HCT116 (cell line): ENCODE measurements around the gene ATF2. TPM values are rescaled to one million over a fixed set of nuclear protein-coding genes. Genes with fewer than 3 reads are reported as not detected.

Experiments used
- ATAC-seq: fragments of 200-7000 bp; cut with Tn5 transposase; 2 replicates; pipeline ENCODE4 v1.9.1; 2020; ENCODE audit warnings: mild to moderate bottlenecking, moderate library complexity
- Bru-seq: library from RNA; stranded (reverse); fragments of 400-500 nt; gene quantifications from one replicate; lab custom pipeline; 2021; lab: Mats Ljungman, UMichigan
- BruChase-seq, 2 experiments: library from RNA; stranded (reverse); fragments of 400-500 nt; gene quantifications; one replicate each; lab custom pipeline; 2021; lab: Mats Ljungman, UMichigan
- BruUV-seq: library from RNA; stranded (reverse); fragments of 400-500 nt; replicated peaks from 2 replicates; lab custom pipeline; 2021; lab: Mats Ljungman, UMichigan
- CTCF ChIA-PET: fragments of 300-600 bp; sonication (Branson Sonifier 250); formaldehyde crosslinking; loops from one replicate; lab custom pipeline; 2021; ENCODE audit warnings: antibody characterized with exemption; lab: Charles Lee
- POLR2A ChIA-PET: fragments of 300-600, 350-600 bp; sonication (Branson Sonifier 250); formaldehyde crosslinking; loops from one replicate; lab custom pipeline; 2021; ENCODE audit warnings: antibody characterized with exemption; lab: Charles Lee
- RAD21 ChIA-PET, 2 experiments: fragments of 300-600 bp; sonication (Branson Sonifier 250); formaldehyde crosslinking; loops; one replicate each; lab custom pipeline; 2023; ENCODE audit warnings: low total read pairs in 2 of 2; ENCODE audit not compliant: uncharacterized antibody in 2 of 2, unreplicated experiment in 2 of 2, low non-redundant PET in 1 of 2; lab: Charles Lee
- DNase-seq: peaks from one replicate; pipeline ENCODE4 v3.0.0-alpha.2; 2010; ENCODE audit warnings: low read depth, low spot score
- H2AFZ ChIP-seq: fragments of 200-600 bp; shearing (Covaris generic), sonication (generic); 2 replicates; pipeline ENCODE4 v1.6.1; 2017; ENCODE audit warnings: low read depth, mixed run types, mixed read lengths, antibody characterized with exemption, low read length; ENCODE audit not compliant: poor library complexity, severe bottlenecking
- H3K27ac ChIP-seq: 2 replicates; pipeline ENCODE4 v1.5.1; 2012; ENCODE audit warnings: low read depth, low read length
- H3K27me3 ChIP-seq: fragments of 200-600 bp; sonication (generic); 2 replicates; pipeline ENCODE4 v1.6.1; 2016; ENCODE audit warnings: mixed run types, low read length, mixed read lengths; ENCODE audit not compliant: insufficient read depth
- H3K36me3 ChIP-seq, 2 experiments: fragments of 200-500 bp in 1 of 2; fragments of 200-600 bp in 1 of 2; sonication (Bioruptor generic) in 1 of 2; sonication (generic) in 1 of 2; 2 replicates each; pipeline versions ENCODE4 v1.5.1 to v1.6.1; 2014 to 2016; ENCODE audit warnings: low read length in 2 of 2, inconsistent platforms in 1 of 2, mixed read lengths in 1 of 2, mixed run types in 1 of 2; ENCODE audit not compliant: insufficient read depth in 2 of 2, control insufficient read depth in 1 of 2
- H3K4me1 ChIP-seq, 2 experiments: fragments of 200-600 bp in 1 of 2; sonication (generic) in 1 of 2; 2 replicates each; pipeline versions ENCODE4 v1.5.1 to v1.6.1; 2012 to 2017; ENCODE audit warnings: low read length in 2 of 2, inconsistent platforms in 1 of 2, mild to moderate bottlenecking in 1 of 2, mixed read lengths in 1 of 2, mixed run types in 1 of 2, moderate library complexity in 1 of 2; ENCODE audit not compliant: insufficient read depth in 2 of 2, control insufficient read depth in 1 of 2
- H3K4me2 ChIP-seq: fragments of 200-600 bp; sonication (generic); 2 replicates; pipeline ENCODE4 v1.6.1; 2017; ENCODE audit warnings: mixed run types, low read length, mixed read lengths
- H3K4me3 ChIP-seq, 2 experiments: fragments of 200-600 bp in 1 of 2; sonication (generic) in 1 of 2; replicated peaks in 1 of 2; 2 replicates each; pipeline ENCODE4 v1.5.1; 2011 to 2016; ENCODE audit warnings: low read length in 2 of 2, control low read depth in 1 of 2, low read depth in 1 of 2, mild to moderate bottlenecking in 1 of 2, mixed read lengths in 1 of 2, mixed run types in 1 of 2
- H3K79me2 ChIP-seq: fragments of 200-600 bp; sonication (generic); 2 replicates; pipeline ENCODE4 v1.6.1; 2017; ENCODE audit warnings: mild to moderate bottlenecking, mixed run types, low read length, moderate library complexity, mixed read lengths; ENCODE audit not compliant: insufficient read depth
- H3K9ac ChIP-seq: fragments of 200-600 bp; sonication (generic); 2 replicates; pipeline ENCODE4 v1.6.1; 2016; ENCODE audit warnings: low read length, mixed read lengths
- H3K9me2 ChIP-seq: fragments of 200-600 bp; sonication (generic), shearing (Covaris generic); 2 replicates; pipeline ENCODE4 v1.6.1; 2017; ENCODE audit warnings: mixed run types, mild to moderate bottlenecking, moderate library complexity; ENCODE audit not compliant: insufficient read depth
- H3K9me3 ChIP-seq, 2 experiments: fragments of 200-500 bp in 1 of 2; fragments of 200-600 bp in 1 of 2; sonication (Bioruptor generic) in 1 of 2; sonication (generic) in 1 of 2; 2 replicates each; pipeline ENCODE4 v1.6.1; 2014 to 2017; ENCODE audit warnings: low read length in 2 of 2, mixed read lengths in 2 of 2, inconsistent platforms in 1 of 2, low read depth in 1 of 2, mild to moderate bottlenecking in 1 of 2, mixed run types in 1 of 2, moderate library complexity in 1 of 2; ENCODE audit not compliant: control insufficient read depth in 1 of 2, insufficient read depth in 1 of 2
- H4K20me1 ChIP-seq: fragments of 200-600 bp; sonication (generic), shearing (Covaris generic); 2 replicates; pipeline ENCODE4 v1.6.1; 2017; ENCODE audit warnings: mixed run types, mild to moderate bottlenecking, moderate library complexity; ENCODE audit not compliant: insufficient read depth
- ATF3 ChIP-seq: IDR thresholded peaks from 2 replicates; pipeline ENCODE4 v1.6.1; 2012
- CTCF ChIP-seq, 3 experiments: fragments of 200-600 bp in 1 of 3; sonication (generic) in 1 of 3; IDR thresholded peaks in 2 of 3; conservative IDR thresholded peaks in 1 of 3; 2 replicates each; pipeline ENCODE4 v1.5.1; 2012 to 2017; ENCODE audit warnings: low read depth in 2 of 3, low read length in 2 of 3, antibody characterized with exemption in 1 of 3, borderline replicate concordance in 1 of 3, control low read depth in 1 of 3, mild to moderate bottlenecking in 1 of 3, mixed read lengths in 1 of 3, mixed run types in 1 of 3, moderate library complexity in 1 of 3; ENCODE audit not compliant: insufficient read depth in 1 of 3
- EGR1 ChIP-seq: IDR thresholded peaks from 2 replicates; pipeline ENCODE4 v1.6.1; 2012; ENCODE audit warnings: low read depth
- EZH2 ChIP-seq: fragments of 200-600 bp; sonication (generic); IDR thresholded peaks from 2 replicates; pipeline ENCODE4 v1.6.1; 2017; ENCODE audit warnings: antibody characterized with exemption, mixed run types
- EZH2phosphoT487 ChIP-seq: fragments of 200-600 bp; IDR thresholded peaks from 2 replicates; pipeline ENCODE4 v1.6.1; 2018; ENCODE audit warnings: antibody characterized with exemption, borderline replicate concordance
- FOSL1 ChIP-seq: IDR thresholded peaks from 2 replicates; pipeline ENCODE4 v1.6.1; 2012; ENCODE audit warnings: low read depth
- JUND ChIP-seq: IDR thresholded peaks from 2 replicates; pipeline ENCODE4 v1.6.1; 2012
- MAX ChIP-seq: IDR thresholded peaks from 2 replicates; pipeline ENCODE4 v1.6.1; 2012
- POLR2A ChIP-seq: IDR thresholded peaks from 2 replicates; pipeline ENCODE4 v1.7.0; 2011; ENCODE audit warnings: borderline replicate concordance; ENCODE audit not compliant: insufficient read depth, insufficient read length; ENCODE audit errors: extremely low read depth
- SIN3A ChIP-seq: IDR thresholded peaks from 2 replicates; pipeline ENCODE4 v1.6.1; 2012; ENCODE audit warnings: low read depth
- SRF ChIP-seq: IDR thresholded peaks from 2 replicates; pipeline ENCODE4 v1.6.1; 2012; ENCODE audit warnings: low read depth
- TCF7L2 ChIP-seq: IDR thresholded peaks from 2 replicates; pipeline ENCODE4 v1.7.0; 2011; ENCODE audit warnings: borderline replicate concordance, inconsistent platforms; ENCODE audit not compliant: insufficient read depth, insufficient read length; ENCODE audit errors: extremely low read depth
- YY1 ChIP-seq: IDR thresholded peaks from 2 replicates; pipeline ENCODE4 v1.6.1; 2011; ENCODE audit warnings: low read length, low read depth, moderate library complexity, mild to moderate bottlenecking; ENCODE audit not compliant: insufficient replicate concordance; ENCODE audit errors: extremely low read depth
- ZBTB33 ChIP-seq: IDR thresholded peaks from 2 replicates; pipeline ENCODE4 v1.6.1; 2011; ENCODE audit warnings: mild to moderate bottlenecking, low read length, moderate library complexity; ENCODE audit not compliant: insufficient replicate concordance; ENCODE audit errors: extremely low read depth
- ZFX ChIP-seq: fragments of 450-650 bp; IDR thresholded peaks from 2 replicates; pipeline ENCODE4 v1.6.1; 2017
- ZNF274 ChIP-seq: fragments of 200-500 bp; sonication (Bioruptor generic); IDR thresholded peaks from 2 replicates; pipeline ENCODE4 v1.6.1; 2014; ENCODE audit warnings: mild to moderate bottlenecking, low read depth, low read length, inconsistent platforms
- intact Hi-C: fragments of 100-400 bp; cut with micrococcal nuclease; formaldehyde crosslinking; loops from 2 replicates; pipeline ENCODE4 v1.10.0; 2022
- long read RNA-seq: library from polyadenylated mRNA; unstranded; transcript quantifications from one replicate; pipeline ENCODE4 v2.0.0, GENCODE V29; 2021; ENCODE audit not compliant: unreplicated experiment
- polyA plus RNA-seq: library from polyadenylated mRNA; unstranded; fragments of >200 nt; gene quantifications from 2 replicates; pipeline ENCODE4 v1.2.1, GENCODE V29; 2012; ENCODE audit warnings: missing spikeins
- total RNA-seq: library from RNA; stranded (reverse); gene quantifications from one replicate; pipeline ENCODE4 v1.2.1, GENCODE V29; 2021; ENCODE audit not compliant: unreplicated experiment

The ATF2 gene
- total RNA-seq (29.6 TPM), Bru-seq, nascent RNA (percentile 83 among the genes with signal in this experiment), BruChase-seq, experiment 1, labeled RNA remaining after a 6-hour chase (percentile 71 among the genes with signal in this experiment), BruChase-seq, experiment 2, labeled RNA remaining after a 2-hour chase (percentile 76 among the genes with signal in this experiment)
- 13.7 and 16.2 TPM in 2 replicates for polyA plus RNA-seq
- long read RNA-seq, full-length matches to known transcripts = 14 of 27 reads
- long read RNA-seq, partial matches to known transcripts = 3 of 27 reads
- long read RNA-seq, other reads (novel, unspliced or antisense) = 10 of 27 reads

GRCh38 chr2:175167792-175168563 lies at the start of gene ATF2:
Gene ATF2 (minus strand): TSS chr2:175168203. CDS start chr2:175136443, 31,760 bp downstream.
- H3K27ac ChIP-seq = peak within 1 kb of the TSS; percentile 81
- H3K36me3 ChIP-seq = no peaks in the 10 kb centered on the region
- BruUV-seq = TSS peak; percentile 71
- H3K4me1 ChIP-seq = peaks cover 0 to 12% of the 10 kb centered on the region in 2 experiments; a peak in 3 of 4 replicates
- intact Hi-C loops = no loop called here
- peak within 1 kb of the TSS; percentile 65 for H2AFZ ChIP-seq
- RAD21 ChIA-PET = no interaction called here
- ATAC-seq (peak; percentile 91), DNase-seq (peak; percentile 99)
- H3K9me2 ChIP-seq = no peaks in the 10 kb centered on the region
- H3K27me3 ChIP-seq = no peaks in the 10 kb centered on the region
- POLR2A ChIA-PET = interaction anchor here (0.8 to 1.3 kb wide), 4 partner anchors 9 to 19 kb away, joined by 3 to 8 read pairs (median 5); no protein-coding TSS in a partner anchor
- H3K4me2 ChIP-seq = peak within 1 kb of the TSS; percentile 69
- peak within 1 kb of the TSS; percentile 99 for H3K4me3 ChIP-seq
- peak within 1 kb of the TSS; percentile 77 for H3K9ac ChIP-seq
- no peaks in the 10 kb centered on the region for H4K20me1 ChIP-seq
- peaks cover 48% of the 10 kb centered on the region for H3K79me2 ChIP-seq
- no peaks in the 10 kb centered on the region for H3K9me3 ChIP-seq
- CTCF ChIA-PET = interaction anchor here (1.3 kb wide), 1 partner anchor 83 kb away, joined by 6 read pairs; no protein-coding TSS in a partner anchor
- TF ChIP-seq ATF3 = no peak
- no peak; the same call in 1 of the 2 replicates for TF ChIP-seq SRF
- peak; percentile 98 for TF ChIP-seq ZBTB33
- no peak for TF ChIP-seq JUND
- TF ChIP-seq CTCF (IDR thresholded peaks at IDR 0.05 in 2 of 3, conservative IDR thresholded peaks at IDR 0.05 in 1 of 3; ENCODE audit: borderline replicate concordance in 1 of 3, insufficient read depth in 1 of 3, low read depth in 2 of 3, low read length in 2 of 3) = no peak
- TF ChIP-seq ZNF274 = no peak
- TF ChIP-seq EZH2 = no peak
- no peak for TF ChIP-seq ZFX
- peak; percentile 60 for TF ChIP-seq YY1
- TF ChIP-seq EGR1 = peak; percentile 55; the same call in 1 of the 2 replicates
- peak; percentile 75 for TF ChIP-seq MAX
- no peak for TF ChIP-seq POLR2A
- TF ChIP-seq FOSL1 = no peak
- no peak; the same call in none of the 2 replicates for TF ChIP-seq SIN3A
- peak; percentile 89 for TF ChIP-seq TCF7L2
- TF ChIP-seq EZH2phosphoT487 = no peak
